Heart right ventricle (tissue), 16 donors: Measurements from ENCODE around the gene NDST3. TPM values are rescaled to one million over a fixed set of nuclear protein-coding genes. Genes with fewer than 3 reads are reported as not detected.

Experiments used
- ATAC-seq, 8 donors: fragments of 200-7000 bp; cut with Tn5 transposase; one replicate each; pipeline ENCODE4 v1.9.1; 2020; ENCODE audit warnings: mild to moderate bottlenecking in 8 of 8, moderate library complexity in 8 of 8, moderate number of reproducible peaks in 1 of 8
- DNase-seq, 2 donors: peaks; one replicate each; pipeline ENCODE4 v3.0.0-alpha.2; 2020
- H3K27ac ChIP-seq, 10 donors: fragments of 200-600 bp; sonication (generic) in 2 of 10; one replicate each; pipeline versions ENCODE4 v1.5.0 to v1.8.0; 2020 to 2022; ENCODE audit warnings: mild to moderate bottlenecking in 3 of 10
- H3K27me3 ChIP-seq, 7 donors: fragments of 200-600 bp; one replicate each; pipeline ENCODE4 v1.8.0; 2021 to 2022; ENCODE audit warnings: mild to moderate bottlenecking in 2 of 7
- H3K36me3 ChIP-seq, 9 donors: fragments of 200-600 bp; sonication (generic) in 1 of 9; one replicate each; pipeline versions ENCODE4 v1.5.0 to v1.8.0; 2020 to 2022; ENCODE audit warnings: mild to moderate bottlenecking in 2 of 9
- H3K4me1 ChIP-seq, 9 donors: fragments of 200-600 bp; sonication (generic) in 1 of 9; one replicate each; pipeline versions ENCODE4 v1.5.0 to v1.8.0; 2020 to 2022; ENCODE audit warnings: mild to moderate bottlenecking in 4 of 9
- H3K4me3 ChIP-seq, 10 donors: fragments of 200-600 bp; sonication (generic) in 2 of 10; one replicate each; pipeline versions ENCODE4 v1.5.0 to v1.8.0; 2020 to 2022; ENCODE audit warnings: mild to moderate bottlenecking in 7 of 10, moderate library complexity in 2 of 10
- H3K9me3 ChIP-seq, 11 donors: fragments of 200-600 bp in 10 of 11; sonication (generic) in 2 of 11; one replicate each; pipeline versions ENCODE4 v1.5.0 to v1.8.0; 2013 to 2022; ENCODE audit warnings: mild to moderate bottlenecking in 2 of 11, control low read depth in 1 of 11, moderate library complexity in 1 of 11
- CTCF ChIP-seq, 9 donors: fragments of 200-600 bp; sonication (generic) in 2 of 9; IDR thresholded peaks; one replicate each; pipeline versions ENCODE4 v1.5.0 to v1.8.0; 2021 to 2022; ENCODE audit warnings: antibody characterized with exemption in 9 of 9, mild to moderate bottlenecking in 5 of 9, moderate library complexity in 1 of 9
- WGBS, 2 donors: extraction: QIAGEN DNeasy Blood & Tissue Kit; methylation state at CpG; one replicate each; pipeline ENCODE4 v1.1.7; 2013; ENCODE audit warnings: inconsistent platforms in 1 of 2; 5-methylcytosine and 5-hydroxymethylcytosine counted together
- intact Hi-C, 10 donors: fragments of 100-400 bp; cut with DNase I; formaldehyde crosslinking; loops; one replicate each; pipeline versions ENCODE4 v1.11.1 to v1.14.2; 2022
- polyA plus RNA-seq, 2 donors: library from polyadenylated mRNA; stranded (reverse); fragments of 200-250 nt; gene quantifications; one replicate each; pipeline ENCODE4 v1.2.3, GENCODE V29; 2013
- total RNA-seq, 10 donors: library from RNA; stranded (reverse); fragmentation: NEBNext Ultra II Directional in 3 of 10; extraction: Animal tissue kit (Norgen Biotek cat#: 25700) in 3 of 10; gene quantifications; one replicate each; pipeline versions ENCODE4 v1.2.1 to v1.2.4, GENCODE V29; 2021 to 2023
- donor health status: Arrhythmogenic right ventricular cardiomyopathy.
- donor health status: ischemic (EF 13 %, LVEDD 7.1; RV severe dilation, severe dysfunction).
- donor health status: healthy with polysubstance abuse.
- donor health status: DM: no; HTN: yes; CAD: no.
- donor health status: DM: no; HTN: no; CAD: no.
- donor health status: ischemic (EF 25% LVEDD 6.9; RV normal size, moderate dysfunction).
- donor health status: ischemic (EF 25% LVEDD 5.7; RV mildly dilated, moderate dysfunction).
- donor health status: healthy.
- donor health status: DM: yes; HTN: yes; CAD: no.
- donor health status: Ischemic cardiomyopathy.
- donor health status: ischemic (EF 35%, LVEDD 5.7; RV mildly dilated, moderate dysfunction).
- donor health status: nonischemic (EF 11% LVEDD 7.7; RV severe dilation, severe dysfunction).
- donor health status: DM: yes; HTN: yes; CAD: no.
- donor health status: PGD.
- donor health status: ischemic (EF 29% LVEDD 5.4; RV normal size, mild dysfunction).
- donor health status: nonischemic (EF 23%, LVEDD 6.1; RV moderate dilation, normal function).

Gene NDST3
- total and polyA plus RNA-seq, 12 donors: 0.04 TPM; not detected in 11

GRCh38 chr4:118279328-118279727, 245.0 kb downstream of the NDST3 start:
- peaks cover 0 to 25% (median 0%) of the 10 kb centered on the region in 9 donors for H3K36me3 ChIP-seq
- WGBS, 2 donors: 5 to 6% methylated on average over 13 of the region's 13 CpGs
- peaks cover 3 to 39% (median 26%) of the 10 kb centered on the region in 9 donors for H3K4me1 ChIP-seq
- H3K9me3 ChIP-seq: no peaks in the 10 kb centered on the region
- TF ChIP-seq CTCF (IDR thresholded peaks at IDR 0.05): no peak
- DNase-seq (no peak), ATAC-seq (peak in 1 of 8 donors; percentile 10)
- intact Hi-C loops: loop anchor here in 1 of 10 donors (10.0 kb wide), 1 partner anchor 405 kb away; the partner anchor contains the start of gene METTL14
- peak overlapping the region; percentile 82 to 98 (median 93) for H3K27ac ChIP-seq
- H3K27me3 ChIP-seq: no peaks in the 10 kb centered on the region
- H3K4me3 ChIP-seq: peak overlapping the region; percentile 54 to 93 (median 80)

DNA sequence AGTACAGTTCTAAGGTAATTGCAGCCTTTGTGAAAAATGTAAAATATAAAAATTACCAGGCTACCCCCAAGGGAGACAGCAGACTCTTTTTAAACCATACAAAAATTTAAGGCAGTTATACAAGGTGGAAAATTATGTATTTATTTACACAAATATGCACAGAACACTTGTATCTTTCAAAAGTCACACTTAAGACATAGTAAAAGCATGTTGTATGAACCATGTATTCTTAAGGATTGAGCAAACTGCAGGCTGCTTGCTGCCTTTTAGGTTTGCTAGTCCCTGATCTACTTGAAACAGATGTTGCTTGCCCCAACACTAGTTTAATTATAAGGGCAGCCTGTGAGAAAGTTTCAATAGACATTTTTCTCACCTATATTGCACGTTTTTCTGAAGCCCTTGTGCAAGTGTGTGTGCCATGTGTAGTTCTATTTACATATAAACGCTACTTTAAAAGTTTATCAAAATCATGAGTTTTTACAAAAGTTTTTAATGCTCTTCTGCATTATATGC, 245.7 kb downstream of the NDST3 start:
- no peaks in the 10 kb centered on the region for H3K9me3 ChIP-seq
- peak overlapping the region in 6 of 10 donors; percentile 88 to 98 (median 94) for H3K27ac ChIP-seq
- no peaks in the 10 kb centered on the region for H3K27me3 ChIP-seq
- peak overlapping the region in 9 of 10 donors; percentile 54 to 93 (median 84) for H3K4me3 ChIP-seq
- TF ChIP-seq CTCF (IDR thresholded peaks at IDR 0.05): no peak
- H3K4me1 ChIP-seq: peaks cover 3 to 39% (median 26%) of the 10 kb centered on the region in 9 donors
- intact Hi-C loops: loop anchor here in 4 of 10 donors (5.0 to 10.0 kb wide), 3 partner anchors 395 to 405 kb away; partner anchors contain the start of gene METTL14 (in 2 of the 4)
- WGBS, 2 donors: 39 to 41% methylated on average over 2 of the region's 2 CpGs
- DNase-seq (no peak), ATAC-seq (no peak)
- peaks cover 0 to 25% (median 0%) of the 10 kb centered on the region in 9 donors for H3K36me3 ChIP-seq

- ATAC-seq (peak in 2 of 8 donors; percentile 18 to 26), DNase-seq (peak in 1 of 2 donors; percentile 25)
- Histone ChIP-seq H3K4me3 (peak overlapping the region in 2 of 10 donors; percentile 84 to 93), H3K36me3 (peaks cover 0 to 25% (median 0%) of the 10 kb centered on the region in 9 donors), H3K9me3 (no peaks in the 10 kb centered on the region), H3K4me1 (peaks cover 3 to 39% (median 26%) of the 10 kb centered on the region in 9 donors), H3K27ac (no peak overlapping the region), H3K27me3 (no peaks in the 10 kb centered on the region)
- intact Hi-C loops: loop anchor here in 3 of 10 donors (5.0 to 10.0 kb wide), 3 partner anchors 394 to 404 kb away; partner anchors contain the start of gene METTL14 (in 1 of the 3)
- peak in 8 of 9 donors; percentile 19 to 72 (median 56) for TF ChIP-seq CTCF (IDR thresholded peaks at IDR 0.05)
- 7 to 16% methylated on average over 2 of the region's 2 CpGs for WGBS, 2 donors
Observed at GRCh38 chr4:118280501-118281218, 246.4 kb downstream of the NDST3 start.

- H3K9me3 ChIP-seq: no peaks in the 10 kb centered on the region
- H3K27me3 ChIP-seq: no peaks in the 10 kb centered on the region
- no peak for TF ChIP-seq CTCF (IDR thresholded peaks at IDR 0.05)
- H3K36me3 ChIP-seq: peaks cover 0 to 25% (median 0%) of the 10 kb centered on the region in 9 donors
- intact Hi-C loops: loop anchor here in 3 of 10 donors (5.0 to 10.0 kb wide), 3 partner anchors 393 to 403 kb away; partner anchors contain the start of gene METTL14 (in 1 of the 3)
- WGBS, 2 donors: 34 to 45% methylated on average over 9 of the region's 9 CpGs
- H3K27ac ChIP-seq: peak overlapping the region in 1 of 10 donors; percentile 18
- no peak overlapping the region for H3K4me3 ChIP-seq
- peaks cover 3 to 39% (median 26%) of the 10 kb centered on the region in 9 donors for H3K4me1 ChIP-seq
- no peak for ATAC-seq
- no peak for DNase-seq
Observed at GRCh38 chr4:118281611-118282442, 247.5 kb downstream of the NDST3 start.
